Heart right ventricle (tissue), 16 donors: ENCODE results near the gene GPT2. TPM values are rescaled to one million over a fixed set of nuclear protein-coding genes. Genes with fewer than 3 reads are reported as not detected.

Source experiments
- ATAC-seq, 8 donors: fragments of 200-7000 bp; cut with Tn5 transposase; one replicate each; pipeline ENCODE4 v1.9.1; 2020; ENCODE audit warnings: mild to moderate bottlenecking in 8 of 8, moderate library complexity in 8 of 8, moderate number of reproducible peaks in 1 of 8
- DNase-seq, 2 donors: peaks; one replicate each; pipeline ENCODE4 v3.0.0-alpha.2; 2020
- H3K27ac ChIP-seq, 10 donors: fragments of 200-600 bp; sonication (generic) in 2 of 10; one replicate each; pipeline versions ENCODE4 v1.5.0 to v1.8.0; 2020 to 2022; ENCODE audit warnings: mild to moderate bottlenecking in 3 of 10
- H3K27me3 ChIP-seq, 7 donors: fragments of 200-600 bp; one replicate each; pipeline ENCODE4 v1.8.0; 2021 to 2022; ENCODE audit warnings: mild to moderate bottlenecking in 2 of 7
- H3K36me3 ChIP-seq, 9 donors: fragments of 200-600 bp; sonication (generic) in 1 of 9; one replicate each; pipeline versions ENCODE4 v1.5.0 to v1.8.0; 2020 to 2022; ENCODE audit warnings: mild to moderate bottlenecking in 2 of 9
- H3K4me1 ChIP-seq, 9 donors: fragments of 200-600 bp; sonication (generic) in 1 of 9; one replicate each; pipeline versions ENCODE4 v1.5.0 to v1.8.0; 2020 to 2022; ENCODE audit warnings: mild to moderate bottlenecking in 4 of 9
- H3K4me3 ChIP-seq, 10 donors: fragments of 200-600 bp; sonication (generic) in 2 of 10; one replicate each; pipeline versions ENCODE4 v1.5.0 to v1.8.0; 2020 to 2022; ENCODE audit warnings: mild to moderate bottlenecking in 7 of 10, moderate library complexity in 2 of 10
- H3K9me3 ChIP-seq, 11 donors: fragments of 200-600 bp in 10 of 11; sonication (generic) in 2 of 11; one replicate each; pipeline versions ENCODE4 v1.5.0 to v1.8.0; 2013 to 2022; ENCODE audit warnings: mild to moderate bottlenecking in 2 of 11, control low read depth in 1 of 11, moderate library complexity in 1 of 11
- WGBS, 2 donors: extraction: QIAGEN DNeasy Blood & Tissue Kit; methylation state at CpG; one replicate each; pipeline ENCODE4 v1.1.7; 2013; ENCODE audit warnings: inconsistent platforms in 1 of 2; 5-methylcytosine and 5-hydroxymethylcytosine counted together
- intact Hi-C, 10 donors: fragments of 100-400 bp; cut with DNase I; formaldehyde crosslinking; loops; one replicate each; pipeline versions ENCODE4 v1.11.1 to v1.14.2; 2022
- polyA plus RNA-seq, 2 donors: library from polyadenylated mRNA; stranded (reverse); fragments of 200-250 nt; gene quantifications; one replicate each; pipeline ENCODE4 v1.2.3, GENCODE V29; 2013
- total RNA-seq, 10 donors: library from RNA; stranded (reverse); fragmentation: NEBNext Ultra II Directional in 3 of 10; extraction: Animal tissue kit (Norgen Biotek cat#: 25700) in 3 of 10; gene quantifications; one replicate each; pipeline versions ENCODE4 v1.2.1 to v1.2.4, GENCODE V29; 2021 to 2023
- TF ChIP-seq, protein P1 (sequence below), 9 donors: fragments of 200-600 bp; sonication (generic) in 2 of 9; IDR thresholded peaks; one replicate each; pipeline versions ENCODE4 v1.5.0 to v1.8.0; 2021 to 2022; ENCODE audit warnings: antibody characterized with exemption in 9 of 9, mild to moderate bottlenecking in 5 of 9, moderate library complexity in 1 of 9
- donor health status: Arrhythmogenic right ventricular cardiomyopathy.
- donor health status: ischemic (EF 13 %, LVEDD 7.1; RV severe dilation, severe dysfunction).
- donor health status: healthy with polysubstance abuse.
- donor health status: DM: no; HTN: yes; CAD: no.
- donor health status: DM: no; HTN: no; CAD: no.
- donor health status: ischemic (EF 25% LVEDD 6.9; RV normal size, moderate dysfunction).
- donor health status: ischemic (EF 25% LVEDD 5.7; RV mildly dilated, moderate dysfunction).
- donor health status: healthy.
- donor health status: DM: yes; HTN: yes; CAD: no.
- donor health status: Ischemic cardiomyopathy.
- donor health status: ischemic (EF 35%, LVEDD 5.7; RV mildly dilated, moderate dysfunction).
- donor health status: nonischemic (EF 11% LVEDD 7.7; RV severe dilation, severe dysfunction).
- donor health status: DM: yes; HTN: yes; CAD: no.
- donor health status: PGD.
- donor health status: ischemic (EF 29% LVEDD 5.4; RV normal size, mild dysfunction).
- donor health status: nonischemic (EF 23%, LVEDD 6.1; RV moderate dilation, normal function).

GPT2 gene
- total and polyA plus RNA-seq, 12 donors: 6.7 to 23.7 (median 17.3) TPM

- ATAC-seq: no peak
- intact Hi-C loops: loop anchor here in 4 of 10 donors (10.0 kb wide), 1 partner anchor 1215 kb away; no protein-coding TSS in a partner anchor
These were observed 65.2 kb downstream of the GPT2 start for GRCh38 chr16:46949241-46949892.

DNA sequence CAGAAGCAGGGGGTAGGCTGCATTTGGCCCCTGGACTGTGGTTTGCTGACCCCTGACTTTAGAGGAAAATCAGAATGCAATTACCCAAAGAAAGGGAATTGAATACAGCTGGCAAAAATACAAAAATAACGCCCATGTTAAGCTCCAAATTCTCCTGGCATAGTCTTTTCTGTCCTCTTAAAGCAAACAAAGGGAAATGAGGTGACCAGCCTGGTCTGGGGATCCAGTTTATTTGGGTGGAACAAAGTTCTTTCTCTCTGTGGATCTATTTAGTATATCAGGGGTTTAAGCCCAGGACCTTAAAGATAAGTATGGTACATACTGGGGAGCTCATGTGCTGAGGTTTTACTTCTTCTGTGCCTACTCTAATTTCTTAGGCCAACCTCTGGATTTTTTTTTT, 65.8 kb downstream of the GPT2 start:
- Histone ChIP-seq H3K9me3 (no peaks in the 10 kb centered on the region), H3K36me3 (peaks cover 0 to 15% (median 5%) of the 10 kb centered on the region in 9 donors), H3K4me3 (no peak overlapping the region), H3K27ac (no peak overlapping the region), H3K27me3 (no peaks in the 10 kb centered on the region), H3K4me1 (no peaks in the 10 kb centered on the region)
- intact Hi-C loops: no loop called here
- ATAC-seq: no peak
- TF ChIP-seq, protein P1, sequence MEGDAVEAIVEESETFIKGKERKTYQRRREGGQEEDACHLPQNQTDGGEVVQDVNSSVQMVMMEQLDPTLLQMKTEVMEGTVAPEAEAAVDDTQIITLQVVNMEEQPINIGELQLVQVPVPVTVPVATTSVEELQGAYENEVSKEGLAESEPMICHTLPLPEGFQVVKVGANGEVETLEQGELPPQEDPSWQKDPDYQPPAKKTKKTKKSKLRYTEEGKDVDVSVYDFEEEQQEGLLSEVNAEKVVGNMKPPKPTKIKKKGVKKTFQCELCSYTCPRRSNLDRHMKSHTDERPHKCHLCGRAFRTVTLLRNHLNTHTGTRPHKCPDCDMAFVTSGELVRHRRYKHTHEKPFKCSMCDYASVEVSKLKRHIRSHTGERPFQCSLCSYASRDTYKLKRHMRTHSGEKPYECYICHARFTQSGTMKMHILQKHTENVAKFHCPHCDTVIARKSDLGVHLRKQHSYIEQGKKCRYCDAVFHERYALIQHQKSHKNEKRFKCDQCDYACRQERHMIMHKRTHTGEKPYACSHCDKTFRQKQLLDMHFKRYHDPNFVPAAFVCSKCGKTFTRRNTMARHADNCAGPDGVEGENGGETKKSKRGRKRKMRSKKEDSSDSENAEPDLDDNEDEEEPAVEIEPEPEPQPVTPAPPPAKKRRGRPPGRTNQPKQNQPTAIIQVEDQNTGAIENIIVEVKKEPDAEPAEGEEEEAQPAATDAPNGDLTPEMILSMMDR (IDR thresholded peaks at IDR 0.05): no peak
- no peak for DNase-seq
- WGBS, 2 donors: 63 to 76% methylated on average over 1 of the region's 1 CpG

More at GRCh38 chr16:46949241-46949892, 65.2 kb downstream of the GPT2 start:
- H3K36me3 ChIP-seq: peaks cover 0 to 8% (median 0%) of the 10 kb centered on the region in 9 donors
- H3K4me3 ChIP-seq: no peak overlapping the region
- 86 to 91% methylated on average over 7 of the region's 7 CpGs for WGBS, 2 donors
- H3K4me1 ChIP-seq: no peaks in the 10 kb centered on the region
- no peaks in the 10 kb centered on the region for H3K9me3 ChIP-seq
- DNase-seq: no peak
- H3K27ac ChIP-seq: no peak overlapping the region
- TF ChIP-seq, protein P1 (IDR thresholded peaks at IDR 0.05): no peak
- H3K27me3 ChIP-seq: no peaks in the 10 kb centered on the region

DNA sequence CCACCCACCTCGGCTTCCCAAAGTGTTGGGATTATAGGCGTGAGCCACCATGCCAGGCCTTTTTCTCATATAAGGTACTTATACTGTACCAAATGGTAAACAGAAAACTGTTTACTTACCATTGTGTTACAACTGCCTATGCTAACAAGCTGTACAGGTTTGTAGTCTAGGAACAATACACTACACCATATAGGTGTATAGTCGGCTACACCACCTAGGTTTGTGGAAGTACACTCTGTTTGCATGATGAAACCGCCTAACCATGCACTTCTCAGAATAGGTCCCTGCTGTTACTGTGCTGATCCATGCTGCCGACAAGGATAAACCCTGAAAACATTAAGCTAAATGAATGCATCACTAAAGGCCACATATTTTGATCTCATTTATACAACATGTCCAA, 70.4 kb downstream of the GPT2 start:
- TF ChIP-seq, protein P1 (IDR thresholded peaks at IDR 0.05): no peak
- ATAC-seq (no peak), DNase-seq (no peak)
- Histone ChIP-seq H3K4me1 (no peaks in the 10 kb centered on the region), H3K27me3 (no peaks in the 10 kb centered on the region), H3K9me3 (no peaks in the 10 kb centered on the region), H3K4me3 (no peak overlapping the region), H3K27ac (no peak overlapping the region), H3K36me3 (peaks cover 0 to 60% (median 45%) of the 10 kb centered on the region in 9 donors)
- WGBS, 2 donors: 90 to 96% methylated on average over 5 of the region's 5 CpGs
- intact Hi-C loops: no loop called here

GRCh38 chr16:46961373-46962353, 77.5 kb downstream of the GPT2 start:
- peak overlapping the region in 1 of 10 donors; percentile 41 for H3K27ac ChIP-seq
- ATAC-seq (peak in 1 of 8 donors; percentile 62), DNase-seq (no peak)
- H3K27me3 ChIP-seq: no peaks in the 10 kb centered on the region
- H3K9me3 ChIP-seq: no peaks in the 10 kb centered on the region
- H3K4me3 ChIP-seq: no peak overlapping the region
- H3K36me3 ChIP-seq: peaks cover 0 to 100% (median 85%) of the 10 kb centered on the region in 9 donors
- H3K4me1 ChIP-seq: peaks cover 0 to 23% (median 16%) of the 10 kb centered on the region in 9 donors
- WGBS, 2 donors: 65 to 71% methylated on average over 9 of the region's 9 CpGs
- TF ChIP-seq, protein P1 (IDR thresholded peaks at IDR 0.05): no peak
- intact Hi-C loops: loop anchor here in 1 of 10 donors (10.0 kb wide), 1 partner anchor 1203 kb away; no protein-coding TSS in a partner anchor
